Middle frontal gyrus (tissue), 1 donor: ENCODE measurements around the gene COL26A1.
"Not testable (repeated sequence)": the region's sequence is repeated elsewhere in the genome, so short reads cannot be mapped to it uniquely, and the experiment has no call there.

Experiments used
- DNase-seq: peaks from one replicate; pipeline ENCODE4 v3.0.0-alpha.2; 2015; ENCODE audit warnings: low spot score; ENCODE audit errors: extremely low spot score

Gene COL26A1

GRCh38 chr7:101436857-101437576 lies 74.3 kb downstream of the COL26A1 start:
- DNase-seq: no peak

- no peak for DNase-seq
Measured at GRCh38 chr7:101441890-101442289, 79.2 kb downstream of the COL26A1 start.

GRCh38 chr7:101442426-101443070 lies 79.9 kb downstream of the COL26A1 start:
- DNase-seq: no peak

GRCh38 chr7:101450064-101450463 lies 87.4 kb downstream of the COL26A1 start:
- DNase-seq: no peak

GRCh38 chr7:101453617-101454016 lies 90.9 kb downstream of the COL26A1 start:
- DNase-seq: no peak

- DNase-seq: no peak
Measured at GRCh38 chr7:101457001-101457750, 94.5 kb downstream of the COL26A1 start.

GRCh38 chr7:101465131-101465530 lies 102.5 kb downstream of the COL26A1 start:
- DNase-seq: no peak

- DNase-seq: no peak
Measured at GRCh38 chr7:101465576-101466196, 103.0 kb downstream of the COL26A1 start.

GRCh38 chr7:101466871-101467270 lies 104.2 kb downstream of the COL26A1 start:
- DNase-seq: no peak

GRCh38 chr7:101468546-101469275 lies 106.0 kb downstream of the COL26A1 start:
- DNase-seq: no peak

- DNase-seq: no peak
Measured at GRCh38 chr7:101470668-101471487, 108.2 kb downstream of the COL26A1 start.

GRCh38 chr7:101474178-101474577 lies 111.5 kb downstream of the COL26A1 start:
- DNase-seq: no peak

GRCh38 chr7:101475691-101476090 lies 113.0 kb downstream of the COL26A1 start:
- not testable (repeated sequence) for DNase-seq

- no peak for DNase-seq
Measured at GRCh38 chr7:101479217-101479616, 116.5 kb downstream of the COL26A1 start.

- DNase-seq: not testable (repeated sequence)
Measured at GRCh38 chr7:101486056-101486432, 123.4 kb downstream of the COL26A1 start.

- DNase-seq: no peak
Measured at GRCh38 chr7:101486433-101487104, 123.9 kb downstream of the COL26A1 start.

GRCh38 chr7:101487105-101487458 lies 124.4 kb downstream of the COL26A1 start:
- DNase-seq: no peak

- DNase-seq: no peak
Measured at GRCh38 chr7:101487753-101488152, 125.1 kb downstream of the COL26A1 start.

- DNase-seq: no peak
Measured at GRCh38 chr7:101488826-101489572, 126.3 kb downstream of the COL26A1 start.
